SK-N-SH (cell line): Measurements from ENCODE around the gene TUT4. TPM values are rescaled to one million over a fixed set of nuclear protein-coding genes. Genes with fewer than 3 reads are reported as not detected.

ENCODE experiments used
- CTCF ChIA-PET: fragments of 300-600, 350-600 bp; formaldehyde crosslinking; extraction: SDS; loops from one replicate; lab custom pipeline; 2021; lab: Yijun Ruan, JAX
- POLR2A ChIA-PET: fragments of 350-600 bp; sonication (Branson Sonifier 250); formaldehyde crosslinking; extraction: SDS; loops from one replicate; lab custom pipeline; 2020; ENCODE audit warnings: antibody characterized with exemption, inconsistent platforms; lab: Yijun Ruan, JAX
- DNase-seq: peaks from one replicate; pipeline ENCODE4 v3.0.0; 2012
- H2AFZ ChIP-seq: fragments of 200-600 bp; sonication (generic); 2 replicates; pipeline ENCODE4 v1.8.1; 2016; ENCODE audit warnings: antibody characterized with exemption, mild to moderate bottlenecking, low read depth
- H3F3A ChIP-seq: fragments of 200-600 bp; sonication (generic); replicated peaks from 2 replicates; pipeline ENCODE3; 2016; ENCODE audit warnings: antibody characterized with exemption, mild to moderate bottlenecking; ENCODE audit not compliant: insufficient read depth
- H3K27ac ChIP-seq, 2 experiments: fragments of 200-500 bp in 1 of 2; fragments of 200-600 bp in 1 of 2; sonication (Bioruptor generic) in 1 of 2; sonication (generic), shearing (Covaris generic) in 1 of 2; 2 replicates each; pipeline versions ENCODE4 v1.5.1 to v1.6.1; 2014 to 2016; ENCODE audit warnings: low read depth in 2 of 2, inconsistent platforms in 1 of 2, low read length in 1 of 2, mild to moderate bottlenecking in 1 of 2, mixed read lengths in 1 of 2
- H3K27me3 ChIP-seq: fragments of 200-600 bp; sonication (generic), shearing (Covaris generic); 2 replicates; pipeline ENCODE4 v1.6.1; 2016; ENCODE audit warnings: mixed run types; ENCODE audit not compliant: insufficient read depth
- H3K36me3 ChIP-seq, 2 experiments: fragments of 200-500 bp in 1 of 2; fragments of 200-600 bp in 1 of 2; sonication (Bioruptor generic) in 1 of 2; sonication (generic) in 1 of 2; replicated peaks in 1 of 2; 2 replicates each; pipeline versions ENCODE3 to v1.5.1; 2014 to 2016; ENCODE audit warnings: low read length in 1 of 2, mild to moderate bottlenecking in 1 of 2; ENCODE audit not compliant: insufficient read depth in 2 of 2, control insufficient read depth in 1 of 2
- H3K4me1 ChIP-seq, 2 experiments: fragments of 200-500 bp in 1 of 2; fragments of 200-600 bp in 1 of 2; sonication (Bioruptor generic) in 1 of 2; sonication (generic), shearing (Covaris generic) in 1 of 2; 2 replicates each; pipeline versions ENCODE4 v1.5.1 to v1.6.1; 2014 to 2016; ENCODE audit warnings: low read depth in 1 of 2, low read length in 1 of 2, mixed run types in 1 of 2; ENCODE audit not compliant: insufficient read depth in 2 of 2, control insufficient read depth in 1 of 2
- H3K4me2 ChIP-seq: fragments of 200-600 bp; sonication (generic), shearing (Covaris generic); 2 replicates; pipeline ENCODE4 v1.6.1; 2017; ENCODE audit warnings: mixed run types
- H3K4me3 ChIP-seq, 2 experiments: fragments of 200-500 bp in 1 of 2; fragments of 200-600 bp in 1 of 2; sonication (Bioruptor generic) in 1 of 2; sonication (generic), shearing (Covaris generic) in 1 of 2; 2 replicates each; pipeline versions ENCODE4 v1.5.1 to v1.8.1; 2014 to 2016; ENCODE audit warnings: low read depth in 2 of 2, inconsistent platforms in 1 of 2, low read length in 1 of 2, mild to moderate bottlenecking in 1 of 2, mixed read lengths in 1 of 2, moderate library complexity in 1 of 2
- H3K79me2 ChIP-seq: fragments of 200-600 bp; sonication (generic); 2 replicates; pipeline ENCODE4 v1.8.1; 2017; ENCODE audit warnings: mild to moderate bottlenecking; ENCODE audit not compliant: insufficient read depth
- H3K9ac ChIP-seq: fragments of 200-600 bp; sonication (generic); 2 replicates; pipeline ENCODE4 v1.6.1; 2017; ENCODE audit warnings: mixed run types
- H3K9me2 ChIP-seq: fragments of 200-600 bp; sonication (generic); 2 replicates; pipeline ENCODE4 v1.6.1; 2017; ENCODE audit warnings: mixed run types
- H3K9me3 ChIP-seq: fragments of 200-600 bp; sonication (generic); 2 replicates; pipeline ENCODE4 v1.6.1; 2017; ENCODE audit warnings: mixed run types, mild to moderate bottlenecking, moderate library complexity
- H4K20me1 ChIP-seq: fragments of 200-600 bp; sonication (generic); 2 replicates; pipeline ENCODE4 v1.6.1; 2017; ENCODE audit warnings: mild to moderate bottlenecking, mixed run types; ENCODE audit not compliant: insufficient read depth
- CTCF ChIP-seq: fragments of 200-600 bp; sonication (generic); IDR thresholded peaks from 2 replicates; pipeline ENCODE4 v1.6.1; 2017; ENCODE audit warnings: antibody characterized with exemption, mild to moderate bottlenecking, moderate library complexity
- EZH2phosphoT487 ChIP-seq: fragments of 200-600 bp; sonication (generic); IDR thresholded peaks from 2 replicates; pipeline ENCODE4 v1.6.1; 2017; ENCODE audit warnings: low read depth, mixed run types, mild to moderate bottlenecking, antibody characterized with exemption, moderate library complexity, borderline replicate concordance
- FOSL2 ChIP-seq: IDR thresholded peaks from 2 replicates; pipeline ENCODE4 v1.4.0; 2012; ENCODE audit warnings: low read depth, mild to moderate bottlenecking, moderate library complexity, borderline replicate concordance
- FOXM1 ChIP-seq: IDR thresholded peaks from 2 replicates; pipeline ENCODE4 v1.4.0; 2012; ENCODE audit warnings: low read depth, mild to moderate bottlenecking
- IRF3 ChIP-seq: fragments of 150-350 bp; IDR thresholded peaks from 2 replicates; pipeline ENCODE4 v1.6.1; 2016; ENCODE audit warnings: mild to moderate bottlenecking, low read depth, low read length
- JUND ChIP-seq: IDR thresholded peaks from 2 replicates; pipeline ENCODE4 v1.4.0; 2012
- MXI1 ChIP-seq: IDR thresholded peaks from 2 replicates; pipeline ENCODE4 v1.6.1; 2012; ENCODE audit warnings: mild to moderate bottlenecking, low read depth, low read length, improper control_type of control experiment
- RCOR1 ChIP-seq: fragments of 150-350 bp; IDR thresholded peaks from 2 replicates; pipeline ENCODE4 v1.6.1; 2017; ENCODE audit warnings: antibody characterized with exemption, low read length
- REST ChIP-seq: IDR thresholded peaks from 2 replicates; pipeline ENCODE4 v1.6.1; 2012; ENCODE audit warnings: mild to moderate bottlenecking, low read depth, low read length, moderate library complexity
- RFX5 ChIP-seq: IDR thresholded peaks from 2 replicates; pipeline ENCODE4 v1.6.1; 2012; ENCODE audit warnings: mild to moderate bottlenecking, improper control_type of control experiment, low read length
- SMC3 ChIP-seq: IDR thresholded peaks from 2 replicates; pipeline ENCODE4 v1.6.1; 2012; ENCODE audit warnings: low read depth, low read length, improper control_type of control experiment
- TAF1 ChIP-seq: IDR thresholded peaks from 2 replicates; pipeline ENCODE4 v1.6.1; 2012; ENCODE audit warnings: low read depth, mild to moderate bottlenecking, low read length, moderate library complexity, borderline replicate concordance
- ZBTB33 ChIP-seq: IDR thresholded peaks from 2 replicates; pipeline ENCODE4 v1.4.0; 2012; ENCODE audit warnings: low read depth, borderline replicate concordance
- WGBS: methylation state at CpG from one replicate; pipeline ENCODE4 v1.1.6; 2017; ENCODE audit warnings: low lambda C conversion rate; 5-methylcytosine and 5-hydroxymethylcytosine counted together
- polyA plus RNA-seq, 3 experiments: library from polyadenylated mRNA; depleted of rRNA; stranded (reverse); fragments of >200 nt; gene quantifications; 2 replicates each; pipeline ENCODE4 v1.2.3, GENCODE V29; 2012

The TUT4 gene
- polyA plus RNA-seq, 1 of the 3 experiments (the other 2 are of a cell fraction), result 28.3 TPM

- no peaks in the 10 kb centered on the region; a peak in 1 of 4 replicates for H3K4me1 ChIP-seq
- H3K4me3 ChIP-seq, result no peak overlapping the region
- H3K27ac ChIP-seq, result no peak overlapping the region
- TF ChIP-seq IRF3 (no peak), RCOR1 (no peak), CTCF (no peak), RFX5 (no peak), FOXM1 (no peak), JUND (no peak), EZH2phosphoT487 (no peak), TAF1 (no peak), ZBTB33 (no peak), FOSL2 (no peak), REST (no peak), SMC3 (no peak), MXI1 (no peak)
- H3K9me2 ChIP-seq, result no peaks in the 10 kb centered on the region
- no peaks in the 10 kb centered on the region for H3K27me3 ChIP-seq
- WGBS, result 94% methylated on average over 1 of the region's 1 CpG
- H3K79me2 ChIP-seq, result no peaks in the 10 kb centered on the region
- POLR2A ChIA-PET, result no interaction called here
- CTCF ChIA-PET, result no interaction called here
- DNase-seq, result no peak
- no peak overlapping the region for H3K9ac ChIP-seq
- H4K20me1 ChIP-seq, result no peaks in the 10 kb centered on the region
- peaks cover 8% of the 10 kb centered on the region for H3F3A ChIP-seq
- H3K9me3 ChIP-seq, result no peaks in the 10 kb centered on the region
- peaks cover 35 to 68% of the 10 kb centered on the region in 2 experiments for H3K36me3 ChIP-seq
- H2AFZ ChIP-seq, result no peak overlapping the region
- no peak overlapping the region for H3K4me2 ChIP-seq
Observed at GRCh38 chr1:52472384-52472783, 80.5 kb downstream of the TUT4 start.
